Astrocyte (in vitro differentiated cells and primary cell): ENCODE data around the gene PSMA7. TPM values are rescaled to one million over a fixed set of nuclear protein-coding genes. Genes with fewer than 3 reads are reported as not detected.

Experiments used
- DNase-seq: peaks from one replicate; pipeline ENCODE4 v3.0.0-alpha.2; 2010; ENCODE audit warnings: low read depth
- FAIRE-seq: peaks from 2 replicates; lab custom pipeline; 2011; peaks lifted over from hg19 to GRCh38; lab: Jason Lieb, UNC
- H2AFZ ChIP-seq: 2 replicates; pipeline ENCODE4 v1.6.0; 2012; ENCODE audit warnings: low read depth, low read length, inconsistent platforms
- H3K27ac ChIP-seq: 2 replicates; pipeline ENCODE4 v1.5.1; 2011; ENCODE audit warnings: low read depth, low read length, inconsistent platforms
- H3K27me3 ChIP-seq: 2 replicates; pipeline ENCODE4 v1.6.0; 2011; ENCODE audit warnings: low read length, inconsistent platforms; ENCODE audit not compliant: insufficient read depth
- H3K36me3 ChIP-seq: 2 replicates; pipeline ENCODE4 v1.5.1; 2011; ENCODE audit warnings: low read length, inconsistent platforms; ENCODE audit not compliant: insufficient read depth
- H3K4me1 ChIP-seq: 2 replicates; pipeline ENCODE4 v1.5.1; 2011; ENCODE audit warnings: low read length, inconsistent platforms; ENCODE audit not compliant: insufficient read depth
- H3K4me2 ChIP-seq: 2 replicates; pipeline ENCODE4 v1.6.0; 2012; ENCODE audit warnings: low read length, inconsistent platforms
- H3K4me3 ChIP-seq: 2 replicates; pipeline ENCODE4 v1.5.1; 2011; ENCODE audit warnings: low read depth, mild to moderate bottlenecking, low read length, inconsistent platforms; ENCODE audit not compliant: insufficient read depth
- H3K79me2 ChIP-seq: 2 replicates; pipeline ENCODE4 v1.6.0; 2012; ENCODE audit warnings: mild to moderate bottlenecking, low read length, inconsistent platforms; ENCODE audit not compliant: insufficient read depth
- H3K9ac ChIP-seq: 2 replicates; pipeline ENCODE4 v1.6.0; 2012; ENCODE audit warnings: mild to moderate bottlenecking, low read length, inconsistent platforms
- H3K9me3 ChIP-seq: 2 replicates; pipeline ENCODE4 v1.5.1; 2012; ENCODE audit warnings: low read depth, mild to moderate bottlenecking, low read length, inconsistent platforms; ENCODE audit not compliant: insufficient read depth
- H4K20me1 ChIP-seq: 2 replicates; pipeline ENCODE4 v1.6.0; 2012; ENCODE audit warnings: low read length, inconsistent platforms; ENCODE audit not compliant: insufficient read depth
- H3K27ac Mint-ChIP-seq: one replicate; pipeline ENCODE4 v1.8.0; 2021; ENCODE audit warnings: mild to moderate bottlenecking, mixed read lengths; ENCODE audit not compliant: unreplicated experiment
- H3K27me3 Mint-ChIP-seq: one replicate; pipeline ENCODE4 v1.8.0; 2021; ENCODE audit warnings: low read depth, mixed read lengths; ENCODE audit not compliant: unreplicated experiment
- H3K36me3 Mint-ChIP-seq: one replicate; pipeline ENCODE4 v1.8.0; 2021; ENCODE audit warnings: low read depth, mixed read lengths; ENCODE audit not compliant: unreplicated experiment
- H3K4me1 Mint-ChIP-seq: one replicate; pipeline ENCODE4 v1.8.0; 2021; ENCODE audit warnings: low read depth, mixed read lengths; ENCODE audit not compliant: unreplicated experiment
- H3K4me3 Mint-ChIP-seq: one replicate; pipeline ENCODE4 v1.8.0; 2021; ENCODE audit warnings: mild to moderate bottlenecking, moderate library complexity, mixed read lengths; ENCODE audit not compliant: unreplicated experiment
- H3K9me3 Mint-ChIP-seq: one replicate; pipeline ENCODE4 v1.8.0; 2021; ENCODE audit warnings: mild to moderate bottlenecking, mixed read lengths; ENCODE audit not compliant: unreplicated experiment
- CTCF ChIP-seq: IDR thresholded peaks from 2 replicates; pipeline ENCODE4 v1.5.1; 2011; ENCODE audit warnings: low read depth, mild to moderate bottlenecking, inconsistent platforms, low read length, moderate library complexity; ENCODE audit not compliant: insufficient read depth
- EZH2 ChIP-seq: IDR thresholded peaks from 2 replicates; pipeline ENCODE4 v1.6.1; 2012; ENCODE audit warnings: mild to moderate bottlenecking, low read length, inconsistent platforms; ENCODE audit not compliant: insufficient read depth
- total RNA-seq: library from RNA; stranded (reverse); gene quantifications from 2 replicates; pipeline ENCODE4 v1.2.1, GENCODE V29; 2021

The PSMA7 gene
- total RNA-seq, 1 donor from 2014 or later = 324 TPM

GRCh38 chr20:62172666-62173065 lies 29.5 kb upstream of the PSMA7 start:
- H3K9me3 Mint-ChIP-seq = no peaks in the 10 kb centered on the region
- FAIRE-seq (no peak), DNase-seq (no peak)
- H3K4me3 ChIP-seq = no peak overlapping the region
- no peaks in the 10 kb centered on the region for H3K4me1 ChIP-seq
- H2AFZ ChIP-seq = no peak overlapping the region
- no peaks in the 10 kb centered on the region for H3K27me3 Mint-ChIP-seq
- no peaks in the 10 kb centered on the region for H3K4me1 Mint-ChIP-seq
- H3K4me3 Mint-ChIP-seq = no peak overlapping the region
- no peaks in the 10 kb centered on the region for H4K20me1 ChIP-seq
- peaks cover 13% of the 10 kb centered on the region for H3K36me3 ChIP-seq
- no peak overlapping the region for H3K4me2 ChIP-seq
- H3K27ac ChIP-seq = no peak overlapping the region
- H3K9me3 ChIP-seq = no peaks in the 10 kb centered on the region
- no peaks in the 10 kb centered on the region for H3K79me2 ChIP-seq
- H3K9ac ChIP-seq = no peak overlapping the region
- peaks cover 10% of the 10 kb centered on the region for H3K36me3 Mint-ChIP-seq
- no peaks in the 10 kb centered on the region for H3K27me3 ChIP-seq
- TF ChIP-seq CTCF (no peak), EZH2 (no peak)
- no peak overlapping the region for H3K27ac Mint-ChIP-seq

- no peak for DNase-seq
- Histone ChIP-seq H2AFZ (no peak overlapping the region), H3K79me2 (no peaks in the 10 kb centered on the region), H3K4me3 (no peak overlapping the region), H4K20me1 (no peaks in the 10 kb centered on the region), H3K9ac (no peak overlapping the region), H3K27me3 (no peaks in the 10 kb centered on the region), H3K27ac (no peak overlapping the region), H3K4me2 (no peak overlapping the region), H3K4me1 (no peaks in the 10 kb centered on the region), H3K9me3 (no peaks in the 10 kb centered on the region), H3K36me3 (peaks cover 16% of the 10 kb centered on the region)
- H3K4me3 Mint-ChIP-seq = peak overlapping the region; percentile 62
- H3K27ac Mint-ChIP-seq = no peak overlapping the region
- H3K36me3 Mint-ChIP-seq = peaks cover 10% of the 10 kb centered on the region
- no peak for FAIRE-seq
- no peak for TF ChIP-seq EZH2
- TF ChIP-seq CTCF = no peak
- H3K9me3 Mint-ChIP-seq = no peaks in the 10 kb centered on the region
- no peaks in the 10 kb centered on the region for H3K4me1 Mint-ChIP-seq
- H3K27me3 Mint-ChIP-seq = no peaks in the 10 kb centered on the region
Measured at GRCh38 chr20:62171245-62171644, 28.1 kb upstream of the PSMA7 start.

GRCh38 chr20:62170536-62170935 lies 27.3 kb upstream of the PSMA7 start:
- Mint-ChIP-seq H3K36me3 (peaks cover 9% of the 10 kb centered on the region), H3K4me1 (no peaks in the 10 kb centered on the region), H3K9me3 (no peaks in the 10 kb centered on the region), H3K4me3 (no peak overlapping the region), H3K27ac (no peak overlapping the region), H3K27me3 (no peaks in the 10 kb centered on the region)
- Histone ChIP-seq H3K4me2 (no peak overlapping the region), H3K4me3 (no peak overlapping the region), H3K9ac (no peak overlapping the region), H4K20me1 (no peaks in the 10 kb centered on the region), H3K4me1 (no peaks in the 10 kb centered on the region), H3K27ac (no peak overlapping the region), H3K9me3 (no peaks in the 10 kb centered on the region), H3K36me3 (peaks cover 17% of the 10 kb centered on the region), H3K79me2 (no peaks in the 10 kb centered on the region), H2AFZ (no peak overlapping the region), H3K27me3 (no peaks in the 10 kb centered on the region)
- TF ChIP-seq CTCF (no peak), EZH2 (no peak)
- FAIRE-seq = no peak
- no peak for DNase-seq
